ENCODE measurements around the gene HCFC1R1. TPM values are rescaled to one million over a fixed set of nuclear protein-coding genes. Genes with fewer than 3 reads are reported as not detected.
A peak's percentile ranks its signal among the peaks of the same experiment; 100 is the strongest.

HCFC1R1 gene
- total RNA-seq, 1 experiment from 2014 or later, result 76.0 TPM

DNA sequence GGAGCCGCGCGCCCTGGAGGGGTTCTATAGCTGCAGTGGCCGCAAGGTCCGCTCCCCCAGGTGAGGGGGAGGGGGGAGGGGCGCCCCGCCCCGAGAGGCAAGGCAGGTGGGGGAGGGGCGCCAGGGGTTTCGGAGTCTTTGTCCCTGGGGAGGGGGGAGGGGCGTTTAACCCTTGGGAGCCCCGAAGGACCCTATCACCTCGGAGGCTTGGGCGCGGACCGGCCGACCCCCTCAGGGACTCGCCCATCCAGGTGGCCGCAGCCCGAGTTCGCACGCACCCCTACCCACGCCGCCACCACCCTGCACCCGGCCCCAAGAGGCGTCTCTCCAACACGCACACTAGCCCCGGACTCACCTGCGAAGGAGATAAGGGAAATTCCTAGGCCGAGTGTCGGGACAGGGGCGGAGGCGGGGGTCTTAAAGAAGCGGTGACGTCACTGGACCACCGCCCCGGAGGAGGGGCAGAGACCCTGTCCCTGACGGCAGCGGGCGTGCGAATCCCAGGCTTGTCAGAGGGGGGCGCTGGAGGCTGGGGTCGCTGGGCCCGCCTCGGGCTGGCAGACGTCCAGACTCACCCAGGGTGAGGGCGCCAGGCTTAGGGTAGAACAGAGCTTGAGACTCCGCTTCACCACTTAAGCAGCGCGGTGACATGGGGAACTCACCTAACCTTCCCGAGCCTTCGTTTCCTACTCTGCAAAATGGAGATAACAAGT, 5.8 kb downstream of the HCFC1R1 start, which contains the start of gene CLDN6 (continued):
- TF ChIP-seq, protein P1, sequence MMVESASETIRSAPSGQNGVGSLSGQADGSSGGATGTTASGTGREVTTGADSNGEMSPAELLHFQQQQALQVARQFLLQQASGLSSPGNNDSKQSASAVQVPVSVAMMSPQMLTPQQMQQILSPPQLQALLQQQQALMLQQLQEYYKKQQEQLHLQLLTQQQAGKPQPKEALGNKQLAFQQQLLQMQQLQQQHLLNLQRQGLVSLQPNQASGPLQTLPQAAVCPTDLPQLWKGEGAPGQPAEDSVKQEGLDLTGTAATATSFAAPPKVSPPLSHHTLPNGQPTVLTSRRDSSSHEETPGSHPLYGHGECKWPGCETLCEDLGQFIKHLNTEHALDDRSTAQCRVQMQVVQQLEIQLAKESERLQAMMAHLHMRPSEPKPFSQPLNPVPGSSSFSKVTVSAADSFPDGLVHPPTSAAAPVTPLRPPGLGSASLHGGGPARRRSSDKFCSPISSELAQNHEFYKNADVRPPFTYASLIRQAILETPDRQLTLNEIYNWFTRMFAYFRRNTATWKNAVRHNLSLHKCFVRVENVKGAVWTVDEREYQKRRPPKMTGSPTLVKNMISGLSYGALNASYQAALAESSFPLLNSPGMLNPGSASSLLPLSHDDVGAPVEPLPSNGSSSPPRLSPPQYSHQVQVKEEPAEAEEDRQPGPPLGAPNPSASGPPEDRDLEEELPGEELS (CRISPR knock-in tag; IDR thresholded peaks at IDR 0.05), result peak; percentile 83; the same call in 1 of the 2 replicates
- peak; percentile 71; the same call in 1 of the 2 replicates for TF ChIP-seq SMAD3 (CRISPR knock-in tag; IDR thresholded peaks at IDR 0.05; ENCODE audit: borderline replicate concordance)
- TF ChIP-seq ZNF396 (CRISPR knock-in tag; IDR thresholded peaks at IDR 0.05; ENCODE audit: borderline replicate concordance), result no peak
- peak; percentile 85 for TF ChIP-seq TP53 (CRISPR knock-in tag; IDR thresholded peaks at IDR 0.05)
- TF ChIP-seq, protein P2, sequence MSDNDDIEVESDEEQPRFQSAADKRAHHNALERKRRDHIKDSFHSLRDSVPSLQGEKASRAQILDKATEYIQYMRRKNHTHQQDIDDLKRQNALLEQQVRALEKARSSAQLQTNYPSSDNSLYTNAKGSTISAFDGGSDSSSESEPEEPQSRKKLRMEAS (CRISPR knock-in tag; IDR thresholded peaks at IDR 0.05), result peak; percentile 39; the same call in 1 of the 2 replicates
- 0 out of 2 replicates have a peak, but pooled peaks have one; percentile 28 for TF ChIP-seq NFYB (CRISPR knock-in tag; conservative IDR thresholded peaks at IDR 0.05; ENCODE audit: low read depth)
- peak; percentile 96 for TF ChIP-seq SP1 (CRISPR knock-in tag; conservative IDR thresholded peaks at IDR 0.05)
- peak; percentile 66; the same call in 1 of the 2 replicates for TF ChIP-seq TEAD1 (CRISPR knock-in tag; IDR thresholded peaks at IDR 0.05)
- TF ChIP-seq, protein P3, sequence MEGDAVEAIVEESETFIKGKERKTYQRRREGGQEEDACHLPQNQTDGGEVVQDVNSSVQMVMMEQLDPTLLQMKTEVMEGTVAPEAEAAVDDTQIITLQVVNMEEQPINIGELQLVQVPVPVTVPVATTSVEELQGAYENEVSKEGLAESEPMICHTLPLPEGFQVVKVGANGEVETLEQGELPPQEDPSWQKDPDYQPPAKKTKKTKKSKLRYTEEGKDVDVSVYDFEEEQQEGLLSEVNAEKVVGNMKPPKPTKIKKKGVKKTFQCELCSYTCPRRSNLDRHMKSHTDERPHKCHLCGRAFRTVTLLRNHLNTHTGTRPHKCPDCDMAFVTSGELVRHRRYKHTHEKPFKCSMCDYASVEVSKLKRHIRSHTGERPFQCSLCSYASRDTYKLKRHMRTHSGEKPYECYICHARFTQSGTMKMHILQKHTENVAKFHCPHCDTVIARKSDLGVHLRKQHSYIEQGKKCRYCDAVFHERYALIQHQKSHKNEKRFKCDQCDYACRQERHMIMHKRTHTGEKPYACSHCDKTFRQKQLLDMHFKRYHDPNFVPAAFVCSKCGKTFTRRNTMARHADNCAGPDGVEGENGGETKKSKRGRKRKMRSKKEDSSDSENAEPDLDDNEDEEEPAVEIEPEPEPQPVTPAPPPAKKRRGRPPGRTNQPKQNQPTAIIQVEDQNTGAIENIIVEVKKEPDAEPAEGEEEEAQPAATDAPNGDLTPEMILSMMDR (IDR thresholded peaks at IDR 0.05), result peak; percentile 81
- peak; percentile 12; the same call in 1 of the 2 replicates for TF ChIP-seq ZNF416 (CRISPR knock-in tag; IDR thresholded peaks at IDR 0.05)
- peak; percentile 25; the same call in 1 of the 2 replicates for TF ChIP-seq ZNF263 (CRISPR knock-in tag; IDR thresholded peaks at IDR 0.05; ENCODE audit: low read depth)
- peak; percentile 51; the same call in 1 of the 2 replicates for TF ChIP-seq NR1H2 (CRISPR knock-in tag; IDR thresholded peaks at IDR 0.05)
- peak; percentile 78; the same call in 1 of the 2 replicates for TF ChIP-seq ZNF232 (CRISPR knock-in tag; IDR thresholded peaks at IDR 0.05)
- TF ChIP-seq ZBTB21 (CRISPR knock-in tag; IDR thresholded peaks at IDR 0.05; ENCODE audit: borderline replicate concordance), result peak; percentile 70; the same call in 1 of the 2 replicates
- TF ChIP-seq, protein P4, sequence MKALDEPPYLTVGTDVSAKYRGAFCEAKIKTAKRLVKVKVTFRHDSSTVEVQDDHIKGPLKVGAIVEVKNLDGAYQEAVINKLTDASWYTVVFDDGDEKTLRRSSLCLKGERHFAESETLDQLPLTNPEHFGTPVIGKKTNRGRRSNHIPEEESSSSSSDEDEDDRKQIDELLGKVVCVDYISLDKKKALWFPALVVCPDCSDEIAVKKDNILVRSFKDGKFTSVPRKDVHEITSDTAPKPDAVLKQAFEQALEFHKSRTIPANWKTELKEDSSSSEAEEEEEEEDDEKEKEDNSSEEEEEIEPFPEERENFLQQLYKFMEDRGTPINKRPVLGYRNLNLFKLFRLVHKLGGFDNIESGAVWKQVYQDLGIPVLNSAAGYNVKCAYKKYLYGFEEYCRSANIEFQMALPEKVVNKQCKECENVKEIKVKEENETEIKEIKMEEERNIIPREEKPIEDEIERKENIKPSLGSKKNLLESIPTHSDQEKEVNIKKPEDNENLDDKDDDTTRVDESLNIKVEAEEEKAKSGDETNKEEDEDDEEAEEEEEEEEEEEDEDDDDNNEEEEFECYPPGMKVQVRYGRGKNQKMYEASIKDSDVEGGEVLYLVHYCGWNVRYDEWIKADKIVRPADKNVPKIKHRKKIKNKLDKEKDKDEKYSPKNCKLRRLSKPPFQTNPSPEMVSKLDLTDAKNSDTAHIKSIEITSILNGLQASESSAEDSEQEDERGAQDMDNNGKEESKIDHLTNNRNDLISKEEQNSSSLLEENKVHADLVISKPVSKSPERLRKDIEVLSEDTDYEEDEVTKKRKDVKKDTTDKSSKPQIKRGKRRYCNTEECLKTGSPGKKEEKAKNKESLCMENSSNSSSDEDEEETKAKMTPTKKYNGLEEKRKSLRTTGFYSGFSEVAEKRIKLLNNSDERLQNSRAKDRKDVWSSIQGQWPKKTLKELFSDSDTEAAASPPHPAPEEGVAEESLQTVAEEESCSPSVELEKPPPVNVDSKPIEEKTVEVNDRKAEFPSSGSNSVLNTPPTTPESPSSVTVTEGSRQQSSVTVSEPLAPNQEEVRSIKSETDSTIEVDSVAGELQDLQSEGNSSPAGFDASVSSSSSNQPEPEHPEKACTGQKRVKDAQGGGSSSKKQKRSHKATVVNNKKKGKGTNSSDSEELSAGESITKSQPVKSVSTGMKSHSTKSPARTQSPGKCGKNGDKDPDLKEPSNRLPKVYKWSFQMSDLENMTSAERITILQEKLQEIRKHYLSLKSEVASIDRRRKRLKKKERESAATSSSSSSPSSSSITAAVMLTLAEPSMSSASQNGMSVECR (CRISPR knock-in tag; IDR thresholded peaks at IDR 0.05; ENCODE audit: borderline replicate concordance), result no peak; the same call in 1 of the 2 replicates
- TF ChIP-seq, protein P5, sequence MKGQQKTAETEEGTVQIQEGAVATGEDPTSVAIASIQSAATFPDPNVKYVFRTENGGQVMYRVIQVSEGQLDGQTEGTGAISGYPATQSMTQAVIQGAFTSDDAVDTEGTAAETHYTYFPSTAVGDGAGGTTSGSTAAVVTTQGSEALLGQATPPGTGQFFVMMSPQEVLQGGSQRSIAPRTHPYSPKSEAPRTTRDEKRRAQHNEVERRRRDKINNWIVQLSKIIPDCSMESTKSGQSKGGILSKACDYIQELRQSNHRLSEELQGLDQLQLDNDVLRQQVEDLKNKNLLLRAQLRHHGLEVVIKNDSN (CRISPR knock-in tag; IDR thresholded peaks at IDR 0.05), result peak; percentile 67; the same call in 1 of the 2 replicates
- TF ChIP-seq, protein P6, sequence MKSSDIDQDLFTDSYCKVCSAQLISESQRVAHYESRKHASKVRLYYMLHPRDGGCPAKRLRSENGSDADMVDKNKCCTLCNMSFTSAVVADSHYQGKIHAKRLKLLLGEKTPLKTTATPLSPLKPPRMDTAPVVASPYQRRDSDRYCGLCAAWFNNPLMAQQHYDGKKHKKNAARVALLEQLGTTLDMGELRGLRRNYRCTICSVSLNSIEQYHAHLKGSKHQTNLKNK (CRISPR knock-in tag; IDR thresholded peaks at IDR 0.05), result 0 out of 2 replicates have a peak, but pooled peaks have one; percentile 12
- TF ChIP-seq TEAD4 (CRISPR knock-in tag; IDR thresholded peaks at IDR 0.05), result no peak
- TF ChIP-seq CREM (CRISPR knock-in tag; IDR thresholded peaks at IDR 0.05), result peak; percentile 91
- TF ChIP-seq, protein P7, sequence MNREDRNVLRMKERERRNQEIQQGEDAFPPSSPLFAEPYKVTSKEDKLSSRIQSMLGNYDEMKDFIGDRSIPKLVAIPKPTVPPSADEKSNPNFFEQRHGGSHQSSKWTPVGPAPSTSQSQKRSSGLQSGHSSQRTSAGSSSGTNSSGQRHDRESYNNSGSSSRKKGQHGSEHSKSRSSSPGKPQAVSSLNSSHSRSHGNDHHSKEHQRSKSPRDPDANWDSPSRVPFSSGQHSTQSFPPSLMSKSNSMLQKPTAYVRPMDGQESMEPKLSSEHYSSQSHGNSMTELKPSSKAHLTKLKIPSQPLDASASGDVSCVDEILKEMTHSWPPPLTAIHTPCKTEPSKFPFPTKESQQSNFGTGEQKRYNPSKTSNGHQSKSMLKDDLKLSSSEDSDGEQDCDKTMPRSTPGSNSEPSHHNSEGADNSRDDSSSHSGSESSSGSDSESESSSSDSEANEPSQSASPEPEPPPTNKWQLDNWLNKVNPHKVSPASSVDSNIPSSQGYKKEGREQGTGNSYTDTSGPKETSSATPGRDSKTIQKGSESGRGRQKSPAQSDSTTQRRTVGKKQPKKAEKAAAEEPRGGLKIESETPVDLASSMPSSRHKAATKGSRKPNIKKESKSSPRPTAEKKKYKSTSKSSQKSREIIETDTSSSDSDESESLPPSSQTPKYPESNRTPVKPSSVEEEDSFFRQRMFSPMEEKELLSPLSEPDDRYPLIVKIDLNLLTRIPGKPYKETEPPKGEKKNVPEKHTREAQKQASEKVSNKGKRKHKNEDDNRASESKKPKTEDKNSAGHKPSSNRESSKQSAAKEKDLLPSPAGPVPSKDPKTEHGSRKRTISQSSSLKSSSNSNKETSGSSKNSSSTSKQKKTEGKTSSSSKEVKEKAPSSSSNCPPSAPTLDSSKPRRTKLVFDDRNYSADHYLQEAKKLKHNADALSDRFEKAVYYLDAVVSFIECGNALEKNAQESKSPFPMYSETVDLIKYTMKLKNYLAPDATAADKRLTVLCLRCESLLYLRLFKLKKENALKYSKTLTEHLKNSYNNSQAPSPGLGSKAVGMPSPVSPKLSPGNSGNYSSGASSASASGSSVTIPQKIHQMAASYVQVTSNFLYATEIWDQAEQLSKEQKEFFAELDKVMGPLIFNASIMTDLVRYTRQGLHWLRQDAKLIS (CRISPR knock-in tag; IDR thresholded peaks at IDR 0.05; ENCODE audit: borderline replicate concordance), result peak; percentile 51; the same call in 1 of the 2 replicates
- no peak for TF ChIP-seq NR3C1 (CRISPR knock-in tag; conservative IDR thresholded peaks at IDR 0.05; ENCODE audit: low read depth)
- TF ChIP-seq OVOL2 (CRISPR knock-in tag; IDR thresholded peaks at IDR 0.05; ENCODE audit: borderline replicate concordance), result no peak
- TF ChIP-seq, protein P8, sequence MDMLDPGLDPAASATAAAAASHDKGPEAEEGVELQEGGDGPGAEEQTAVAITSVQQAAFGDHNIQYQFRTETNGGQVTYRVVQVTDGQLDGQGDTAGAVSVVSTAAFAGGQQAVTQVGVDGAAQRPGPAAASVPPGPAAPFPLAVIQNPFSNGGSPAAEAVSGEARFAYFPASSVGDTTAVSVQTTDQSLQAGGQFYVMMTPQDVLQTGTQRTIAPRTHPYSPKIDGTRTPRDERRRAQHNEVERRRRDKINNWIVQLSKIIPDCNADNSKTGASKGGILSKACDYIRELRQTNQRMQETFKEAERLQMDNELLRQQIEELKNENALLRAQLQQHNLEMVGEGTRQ (CRISPR knock-in tag; IDR thresholded peaks at IDR 0.05), result peak; percentile 59
